ENCODE measurements around the gene C6orf132. TPM values are rescaled to one million over a fixed set of nuclear protein-coding genes. Genes with fewer than 3 reads are reported as not detected.
A peak's percentile ranks its signal among the peaks of the same experiment; 100 is the strongest.

C6orf132 gene
- total RNA-seq: 10 to 100 TPM; 23.4 to 24.4 TPM
- polyA plus RNA-seq (2013, experiment 1 of 2): 3.0 TPM
- polyA plus RNA-seq (2013, experiment 2 of 2): 2.0 TPM
- long read RNA-seq, experiment 1, partial matches to known transcripts: 5 of 7 reads
- long read RNA-seq, experiment 1, other reads (novel, unspliced or antisense): 0 of 7 reads
- long read RNA-seq, experiment 2, partial matches to known transcripts: 4 of 8 reads
- long read RNA-seq, experiment 2, other reads (novel, unspliced or antisense): 2 of 8 reads
- long read RNA-seq, experiment 3, partial matches to known transcripts: 3 of 4 reads
- long read RNA-seq, experiment 3, other reads (novel, unspliced or antisense): 1 of 4 reads
- long read RNA-seq, experiment 4, transcript C6orf132-202 (3 exons, 894 nt): major isoform, 6 of 10 reads
- long read RNA-seq, experiment 4, partial matches to known transcripts: 0 of 10 reads
- long read RNA-seq, experiment 4, other reads (novel, unspliced or antisense): 4 of 10 reads

GRCh38 chr6:42142118-42142835, at the start of gene C6orf132:
C6orf132 (minus strand) TSS chr6:42142620; CDS start chr6:42142444, 176 bp downstream.
- H3K4me1 Mint-ChIP-seq: peaks cover 40% of the 10 kb centered on the region
- DNase-seq: peak; percentile 92
- WGBS, 2 experiments (ENCODE audit: insufficient coverage in 1 of 2, insufficient read length in 1 of 2): 1 to 3% methylated on average over 12 to 60 of the region's 60 CpGs
- H3K9ac ChIP-seq (ENCODE audit: extremely low read depth, low read length, poor library complexity, severe bottlenecking): peak within 1 kb of the TSS; percentile 59
- peaks cover 6% of the 10 kb centered on the region for H3K9me3 ChIP-seq (ENCODE audit: control insufficient read depth, low read length)
- peak; percentile 33 for TF ChIP-seq CTCF (conservative IDR thresholded peaks at IDR 0.05)
- H3K36me3 ChIP-seq (ENCODE audit: control insufficient read depth, insufficient read depth, low read length): no peaks in the 10 kb centered on the region
- peaks cover 3% of the 10 kb centered on the region for H3K36me3 Mint-ChIP-seq (ENCODE audit: low read depth)
- peaks cover 4% of the 10 kb centered on the region for H3K27me3 Mint-ChIP-seq (ENCODE audit: insufficient read depth)
- H3K4me1 ChIP-seq (ENCODE audit: control insufficient read depth, insufficient read depth, low read length): peaks cover 19% of the 10 kb centered on the region
- no peaks in the 10 kb centered on the region for H3K27me3 ChIP-seq (ENCODE audit: control insufficient read depth, insufficient read depth, low read length, poor library complexity, severe bottlenecking)
- H3K9me3 Mint-ChIP-seq: no peaks in the 10 kb centered on the region
- H3K27ac Mint-ChIP-seq: peak within 1 kb of the TSS; percentile 52
- no peak within 1 kb of the TSS for H3K27ac ChIP-seq (ENCODE audit: low read depth, low read length)
- H3K4me3 Mint-ChIP-seq: peak within 1 kb of the TSS; percentile 71
- H3K4me3 ChIP-seq (ENCODE audit: low read length): peak within 1 kb of the TSS; percentile 83

GRCh38 chr6:42190554-42191183, 48.2 kb upstream of the C6orf132 start:
- peaks cover 6% of the 10 kb centered on the region for H3K4me1 Mint-ChIP-seq
- H3K9me3 Mint-ChIP-seq: no peaks in the 10 kb centered on the region
- 73 to 86% methylated on average over 3 to 5 of the region's 5 CpGs for WGBS, 2 experiments (ENCODE audit: insufficient coverage in 1 of 2, insufficient read length in 1 of 2)
- H3K27me3 ChIP-seq (ENCODE audit: control insufficient read depth, insufficient read depth, low read length, poor library complexity, severe bottlenecking): no peaks in the 10 kb centered on the region
- H3K27ac ChIP-seq (ENCODE audit: low read depth, low read length): no peak overlapping the region
- H3K4me3 Mint-ChIP-seq: no peak overlapping the region
- H3K4me1 ChIP-seq (ENCODE audit: control insufficient read depth, insufficient read depth, low read length): peaks cover 3% of the 10 kb centered on the region
- no peak overlapping the region for H3K27ac Mint-ChIP-seq
- H3K36me3 Mint-ChIP-seq (ENCODE audit: low read depth): no peaks in the 10 kb centered on the region
- H3K27me3 Mint-ChIP-seq (ENCODE audit: insufficient read depth): peaks cover 7% of the 10 kb centered on the region
- TF ChIP-seq CTCF (conservative IDR thresholded peaks at IDR 0.05): no peak
- no peaks in the 10 kb centered on the region for H3K36me3 ChIP-seq (ENCODE audit: control insufficient read depth, insufficient read depth, low read length)
- H3K4me3 ChIP-seq (ENCODE audit: low read length): no peak overlapping the region
- H3K9me3 ChIP-seq (ENCODE audit: control insufficient read depth, low read length): no peaks in the 10 kb centered on the region
- H3K9ac ChIP-seq (ENCODE audit: extremely low read depth, low read length, poor library complexity, severe bottlenecking): no peak overlapping the region
- no peak for DNase-seq

- Mint-ChIP-seq H3K36me3 (ENCODE audit: low read depth) (no peaks in the 10 kb centered on the region), H3K9me3 (no peaks in the 10 kb centered on the region), H3K4me1 (peaks cover 2% of the 10 kb centered on the region), H3K27me3 (ENCODE audit: insufficient read depth) (peaks cover under 1% of the 10 kb centered on the region), H3K4me3 (no peak overlapping the region), H3K27ac (no peak overlapping the region)
- Histone ChIP-seq H3K4me3 (ENCODE audit: low read length) (no peak overlapping the region), H3K9me3 (ENCODE audit: control insufficient read depth, low read length) (no peaks in the 10 kb centered on the region), H3K9ac (ENCODE audit: extremely low read depth, low read length, poor library complexity, severe bottlenecking) (no peak overlapping the region), H3K27ac (ENCODE audit: low read depth, low read length) (no peak overlapping the region), H3K27me3 (ENCODE audit: control insufficient read depth, insufficient read depth, low read length, poor library complexity, severe bottlenecking) (no peaks in the 10 kb centered on the region), H3K4me1 (ENCODE audit: control insufficient read depth, insufficient read depth, low read length) (no peaks in the 10 kb centered on the region), H3K36me3 (ENCODE audit: control insufficient read depth, insufficient read depth, low read length) (no peaks in the 10 kb centered on the region)
- WGBS, 2 experiments (ENCODE audit: insufficient coverage in 1 of 2, insufficient read length in 1 of 2): 90 to 91% methylated on average over 6 of the region's 6 CpGs
- DNase-seq: no peak
- TF ChIP-seq CTCF (conservative IDR thresholded peaks at IDR 0.05): no peak
These were observed 46.0 kb upstream of the C6orf132 start for GRCh38 chr6:42188406-42188805.
